Endothelial cell of umbilical vein (primary cell): ENCODE results near the gene TMEM208. TPM values are rescaled to one million over a fixed set of nuclear protein-coding genes. Genes with fewer than 3 reads are reported as not detected.

Experiments used
- BruUV-seq: library from RNA; stranded (reverse); fragments of 400-500 nt; replicated peaks from 2 replicates; lab custom pipeline; 2021; lab: Mats Ljungman, UMichigan
- CTCF ChIA-PET: fragments of 300-600, 350-600 bp; sonication (Branson Sonifier 250); formaldehyde crosslinking; loops from one replicate; lab custom pipeline; 2021; ENCODE audit warnings: antibody characterized with exemption, inconsistent platforms; lab: Charles Lee
- POLR2A ChIA-PET: fragments of 300-600, 350-600 bp; sonication (Branson Sonifier 250); formaldehyde crosslinking; loops from one replicate; lab custom pipeline; 2021; ENCODE audit warnings: antibody characterized with exemption, inconsistent platforms; lab: Charles Lee
- DNase-seq: peaks from one replicate; pipeline ENCODE4 v3.0.0-alpha.2; 2011; ENCODE audit warnings: low read depth, low spot score
- FAIRE-seq: peaks from 2 replicates; lab custom pipeline; 2011; peaks lifted over from hg19 to GRCh38; lab: Jason Lieb, UNC
- H2AFZ ChIP-seq: 2 replicates; pipeline ENCODE4 v1.6.0; 2012; ENCODE audit warnings: low read depth, low read length, control low read depth, inconsistent platforms
- H3K27ac ChIP-seq: 2 replicates; pipeline ENCODE4 v1.5.1; 2011; ENCODE audit warnings: low read depth, mild to moderate bottlenecking, control low read depth, low read length, moderate library complexity; ENCODE audit not compliant: insufficient read depth
- H3K27me3 ChIP-seq, 2 experiments: 2 replicates each; pipeline versions ENCODE4 v1.6.0 to v1.6.1; 2011; ENCODE audit warnings: low read length in 2 of 2, mixed read lengths in 1 of 2; ENCODE audit not compliant: control insufficient read depth in 2 of 2, insufficient read depth in 2 of 2
- H3K36me3 ChIP-seq, 2 experiments: 2 replicates in 1 of 2; 3 replicates in 1 of 2; pipeline ENCODE4 v1.5.1; 2011; ENCODE audit warnings: low read length in 2 of 2, mild to moderate bottlenecking in 1 of 2, moderate library complexity in 1 of 2; ENCODE audit not compliant: control insufficient read depth in 2 of 2, insufficient read depth in 2 of 2; ENCODE audit errors: extremely low read depth in 1 of 2
- H3K4me1 ChIP-seq: 3 replicates; pipeline ENCODE4 v1.5.1; 2011; ENCODE audit warnings: mild to moderate bottlenecking, low read length; ENCODE audit not compliant: control insufficient read depth, insufficient read depth; ENCODE audit errors: extremely low read depth
- H3K4me2 ChIP-seq: 2 replicates; pipeline ENCODE4 v1.6.1; 2011; ENCODE audit warnings: low read length, control low read depth, mixed read lengths; ENCODE audit not compliant: insufficient read depth
- H3K4me3 ChIP-seq, 3 experiments: fragments of 200-600 bp in 1 of 3; sonication (generic), shearing (Covaris generic) in 1 of 3; replicated peaks in 1 of 3; 2 replicates each; pipeline ENCODE4 v1.5.1; 2011 to 2016; ENCODE audit warnings: control low read depth in 3 of 3, low read length in 3 of 3, mild to moderate bottlenecking in 2 of 3, inconsistent platforms in 1 of 3, low read depth in 1 of 3, moderate library complexity in 1 of 3; ENCODE audit not compliant: insufficient read depth in 1 of 3
- H3K79me2 ChIP-seq: 2 replicates; pipeline ENCODE4 v1.6.0; 2012; ENCODE audit warnings: low read length, inconsistent platforms; ENCODE audit not compliant: control insufficient read depth, insufficient read depth
- H3K9ac ChIP-seq: replicated peaks from 2 replicates; pipeline ENCODE3; 2011; ENCODE audit warnings: low read length, control low read depth; ENCODE audit not compliant: insufficient read depth; ENCODE audit errors: extremely low read depth
- H3K9me1 ChIP-seq: replicated peaks from 3 replicates; pipeline ENCODE4 v1.6.0; 2011; ENCODE audit warnings: mild to moderate bottlenecking, low read length; ENCODE audit not compliant: control insufficient read depth, insufficient read depth; ENCODE audit errors: extremely low read depth
- H3K9me3 ChIP-seq: replicated peaks from 2 replicates; pipeline ENCODE4 v1.5.1; 2012; ENCODE audit warnings: low read length, inconsistent platforms; ENCODE audit not compliant: control insufficient read depth, insufficient read depth
- H4K20me1 ChIP-seq: replicated peaks from 2 replicates; pipeline ENCODE3; 2011; ENCODE audit warnings: mild to moderate bottlenecking, low read length; ENCODE audit not compliant: control insufficient read depth, insufficient read depth; ENCODE audit errors: extremely low read depth
- CTCF ChIP-seq, 2 donors: IDR thresholded peaks; 1 replicate in 1 of 2; 2 replicates in 1 of 2; pipeline ENCODE4 v1.5.1; 2011; ENCODE audit warnings: low read length in 2 of 2, mild to moderate bottlenecking in 2 of 2, moderate library complexity in 2 of 2, control low read depth in 1 of 2, inconsistent platforms in 1 of 2, low read depth in 1 of 2; ENCODE audit not compliant: insufficient read depth in 1 of 2; ENCODE audit errors: extremely low read depth in 1 of 2
- EZH2 ChIP-seq: IDR thresholded peaks from 2 replicates; pipeline ENCODE4 v1.6.1; 2012; ENCODE audit warnings: borderline replicate concordance, low read depth, mild to moderate bottlenecking, moderate library complexity, low read length, inconsistent platforms; ENCODE audit not compliant: severe bottlenecking
- FOS ChIP-seq: IDR thresholded peaks from 2 replicates; pipeline ENCODE4 v1.6.1; 2011; ENCODE audit warnings: mild to moderate bottlenecking, low read length, moderate library complexity, borderline replicate concordance; ENCODE audit not compliant: insufficient read depth
- GATA2 ChIP-seq: IDR thresholded peaks from 2 replicates; pipeline ENCODE4 v1.7.0; 2011; ENCODE audit warnings: low read depth, mild to moderate bottlenecking, moderate library complexity, mixed read lengths, low read length; ENCODE audit not compliant: insufficient read length, insufficient read depth
- JUN ChIP-seq: IDR thresholded peaks from 2 replicates; pipeline ENCODE4 v1.6.1; 2011; ENCODE audit warnings: borderline replicate concordance, low read depth; ENCODE audit not compliant: insufficient read length, insufficient read depth
- MAX ChIP-seq: IDR thresholded peaks from 2 replicates; pipeline ENCODE4 v1.6.1; 2011; ENCODE audit not compliant: insufficient read depth, insufficient read length
- MYC ChIP-seq: IDR thresholded peaks from one replicate; pipeline ENCODE4 v1.6.1; 2011; ENCODE audit warnings: mild to moderate bottlenecking, low read depth, low read length
- POLR2A ChIP-seq: IDR thresholded peaks from 2 replicates; pipeline ENCODE4 v1.6.1; 2012; ENCODE audit warnings: low read depth, mild to moderate bottlenecking, control low read depth, low read length
- POLR2AphosphoS5 ChIP-seq: IDR thresholded peaks from 2 replicates; pipeline ENCODE4 v1.6.1; 2012; ENCODE audit warnings: low read depth, mild to moderate bottlenecking, control low read depth, low read length, moderate library complexity; ENCODE audit not compliant: insufficient read depth
- dilution Hi-C: fragments of 300-500 bp; cut with MboI; formaldehyde crosslinking; loops from one replicate; pipeline ENCODE4 v1.15.0; 2019; ENCODE audit warnings: low sequenced_read_pairs; ENCODE audit not compliant: extremely low pct_ligation_motif_present
- intact Hi-C: fragments of 100-400 bp; cut with micrococcal nuclease; formaldehyde crosslinking; loops from one replicate; pipeline ENCODE4 v1.10.0; 2022
- polyA plus RNA-seq, 4 experiments: library from polyadenylated mRNA; depleted of rRNA in 3 of 4; stranded (reverse) in 3 of 4; unstranded in 1 of 4; fragments of >200 nt; gene quantifications; 2 replicates each; pipeline versions ENCODE4 v1.2.1 to v1.2.3, GENCODE V29; 2011 to 2012; ENCODE audit warnings: missing spikeins in 1 of 4
- total RNA-seq: library from RNA; stranded (reverse); gene quantifications from 2 replicates; pipeline ENCODE4 v1.2.3, GENCODE V29; 2021

Gene TMEM208
- total and polyA plus RNA-seq, 2 donors (not counting 3 experiments of a cell fraction or from before 2014, with no cell fraction given) = 35.3 to 94.0 TPM

- Histone ChIP-seq H4K20me1 (no peaks in the 10 kb centered on the region), H3K9ac (peak overlapping the region; percentile 47), H2AFZ (no peak overlapping the region), H3K4me1 (peaks cover 65% of the 10 kb centered on the region), H3K27me3 (peaks cover 0 to under 1% of the 10 kb centered on the region in 2 experiments), H3K4me3 (no peak overlapping the region), H3K79me2 (peaks cover 46% of the 10 kb centered on the region), H3K27ac (peak overlapping the region; percentile 88), H3K36me3 (peaks cover 0 to 3% of the 10 kb centered on the region in 2 experiments), H3K4me2 (peak overlapping the region; percentile 42), H3K9me3 (no peaks in the 10 kb centered on the region), H3K9me1 (no peaks in the 10 kb centered on the region)
- FAIRE-seq (no peak), DNase-seq (no peak)
- no TSS peak for BruUV-seq
- intact Hi-C loops (no loop called here), dilution Hi-C loops (no loop called here)
- ChIA-PET CTCF (interaction anchor here (0.9 to 2.0 kb wide), 10 partner anchors 13 to 227 kb away, joined by 3 to 10 read pairs (median 4); partner anchors contain the start of genes KCTD19 and LRRC36), POLR2A (interaction anchor here (1.9 kb wide), 1 partner anchor 25 kb away, joined by 6 read pairs; no protein-coding TSS in a partner anchor)
- no peak for TF ChIP-seq FOS
- no peak for TF ChIP-seq GATA2
- no peak for TF ChIP-seq POLR2AphosphoS5
- TF ChIP-seq POLR2A = no peak
- no peak for TF ChIP-seq MYC
- TF ChIP-seq MAX = no peak
- no peak for TF ChIP-seq EZH2
- no peak for TF ChIP-seq CTCF (IDR thresholded peaks at IDR 0.05; ENCODE audit: extremely low read depth in 1 of 2, insufficient read depth in 1 of 2, low read depth in 1 of 2, low read length in 2 of 2)
- no peak for TF ChIP-seq JUN
Observed at GRCh38 chr16:67245186-67245585, 18.3 kb downstream of the TMEM208 start.
